Psoas muscle (tissue), 8 donors: ENCODE results near the gene C6orf89. TPM values are rescaled to one million over a fixed set of nuclear protein-coding genes. Genes with fewer than 3 reads are reported as not detected.

Experiments
- ATAC-seq, 4 donors: fragments of 200-7000 bp; cut with Tn5 transposase; one replicate each; pipeline ENCODE4 v1.9.1; 2020; ENCODE audit warnings: moderate library complexity in 3 of 4, mild to moderate bottlenecking in 2 of 4
- DNase-seq, 2 donors: peaks; one replicate each; pipeline ENCODE4 v3.0.0-alpha.2; 2020
- H3K27ac ChIP-seq: fragments of 200-600 bp; one replicate; pipeline ENCODE4 v1.8.0; 2022
- H3K27me3 ChIP-seq, 3 donors: fragments of 200-600 bp in 1 of 3; one replicate each; pipeline versions ENCODE4 v1.6.1 to v1.8.0; 2013 to 2022; ENCODE audit warnings: low read length in 2 of 3, mild to moderate bottlenecking in 2 of 3, moderate library complexity in 1 of 3; ENCODE audit not compliant: insufficient read depth in 3 of 3
- H3K36me3 ChIP-seq, 2 donors: fragments of 200-600 bp in 1 of 2; one replicate each; pipeline versions ENCODE4 v1.6.1 to v1.8.0; 2013 to 2022; ENCODE audit warnings: low read depth in 1 of 2, mild to moderate bottlenecking in 1 of 2, moderate library complexity in 1 of 2; ENCODE audit not compliant: insufficient read depth in 1 of 2
- H3K4me1 ChIP-seq: fragments of 200-600 bp; one replicate; pipeline ENCODE4 v1.8.0; 2022
- H3K4me3 ChIP-seq: fragments of 200-600 bp; one replicate; pipeline ENCODE4 v1.8.0; 2022; ENCODE audit warnings: mild to moderate bottlenecking
- H3K9me3 ChIP-seq: fragments of 200-600 bp; one replicate; pipeline ENCODE4 v1.8.0; 2022
- CTCF ChIP-seq: fragments of 200-600 bp; IDR thresholded peaks from one replicate; pipeline ENCODE4 v1.8.0; 2022; ENCODE audit warnings: antibody characterized with exemption
- WGBS, 3 donors: extraction: QIAGEN DNeasy Blood & Tissue Kit; methylation state at CpG; one replicate each; pipeline versions ENCODE4 v1.1.6 to v1.1.7; 2013; 5-methylcytosine and 5-hydroxymethylcytosine counted together
- intact Hi-C, 2 donors: fragments of 100-400 bp; cut with DNase I; formaldehyde crosslinking; loops; one replicate each; pipeline versions ENCODE4 v1.11.0 to v1.14.2; 2022
- polyA plus RNA-seq, 3 donors: library from polyadenylated mRNA; stranded (reverse); fragments of 200-250 nt; gene quantifications; one replicate each; pipeline ENCODE4 v1.2.3, GENCODE V29; 2013
- total RNA-seq, 4 donors: library from RNA; stranded (reverse); fragmentation: NEBNext Ultra II Directional in 2 of 4; extraction: Animal tissue kit (Norgen Biotek cat#: 25700) in 2 of 4; gene quantifications; one replicate each; pipeline versions ENCODE4 v1.2.1 to v1.2.4, GENCODE V29; 2021 to 2023
- donor health status: healthy with polysubstance abuse.
- donor health status: DM: no; HTN: no; CAD: no; lungs with moderate emphysema.
- donor health status: Bipolar disorder and iron deficiency.
- donor health status: healthy.
- donor health status: DM: yes; HTN: yes; CAD: no.
- donor health status: DM: no; HTN: no; CAD: no.
- donor health status: DM: no; HTN: no; CAD: no.
- donor health status: DM: yes; HTN: yes; CAD: no.

C6orf89 gene
- total and polyA plus RNA-seq, 7 donors: 23.2 to 56.3 (median 49.6) TPM

GRCh38 chr6:36867471-36868224 lies 18.1 kb upstream of the C6orf89 start:
- Histone ChIP-seq H3K4me1 (no peaks in the 10 kb centered on the region), H3K4me3 (no peak overlapping the region), H3K27me3 (no peaks in the 10 kb centered on the region), H3K36me3 (peaks cover 0 to 72% of the 10 kb centered on the region in 2 donors), H3K9me3 (no peaks in the 10 kb centered on the region), H3K27ac (no peak overlapping the region)
- DNase-seq: no peak
- intact Hi-C loops: no loop called here
- no peak for TF ChIP-seq CTCF
- WGBS, 3 donors: 70 to 72% (median 72%) methylated on average over 4 of the region's 4 CpGs
- ATAC-seq: peak in 1 of 4 donors; percentile 20

GRCh38 chr6:36871686-36872085 lies 14.1 kb upstream of the C6orf89 start:
- H3K4me3 ChIP-seq: no peak overlapping the region
- H3K27ac ChIP-seq: no peak overlapping the region
- intact Hi-C loops: no loop called here
- H3K27me3 ChIP-seq: no peaks in the 10 kb centered on the region
- no peaks in the 10 kb centered on the region for H3K9me3 ChIP-seq
- no peak for TF ChIP-seq CTCF
- ATAC-seq (no peak), DNase-seq (no peak)
- H3K36me3 ChIP-seq: peaks cover 0 to 42% of the 10 kb centered on the region in 2 donors
- peaks cover 5% of the 10 kb centered on the region for H3K4me1 ChIP-seq
- WGBS, 3 donors: 88 to 97% (median 90%) methylated on average over 3 of the region's 3 CpGs

GRCh38 chr6:36873115-36873514 lies 12.6 kb upstream of the C6orf89 start:
- intact Hi-C loops: no loop called here
- Histone ChIP-seq H3K9me3 (no peaks in the 10 kb centered on the region), H3K4me3 (peak overlapping the region; percentile 79)

GRCh38 chr6:36873612-36874442 lies 11.9 kb upstream of the C6orf89 start:
- peaks cover 0 to 30% of the 10 kb centered on the region in 2 donors for H3K36me3 ChIP-seq
- H3K27me3 ChIP-seq: no peaks in the 10 kb centered on the region
- DNase-seq (peak in 1 of 2 donors; percentile 48), ATAC-seq (peak in 1 of 4 donors; percentile 5)
- no peaks in the 10 kb centered on the region for H3K9me3 ChIP-seq
- 15 to 17% (median 15%) methylated on average over 11 of the region's 11 CpGs for WGBS, 3 donors
- H3K27ac ChIP-seq: peak overlapping the region; percentile 87
- TF ChIP-seq CTCF: no peak
- peaks cover 5% of the 10 kb centered on the region for H3K4me1 ChIP-seq
- intact Hi-C loops: no loop called here
- peak overlapping the region; percentile 79 for H3K4me3 ChIP-seq

More at GRCh38 chr6:36873115-36873514, 12.6 kb upstream of the C6orf89 start:
- Histone ChIP-seq H3K36me3 (peaks cover 0 to 35% of the 10 kb centered on the region in 2 donors), H3K4me1 (peaks cover 5% of the 10 kb centered on the region), H3K27me3 (no peaks in the 10 kb centered on the region), H3K27ac (no peak overlapping the region)
- ATAC-seq (no peak), DNase-seq (no peak)
- 90 to 97% (median 95%) methylated on average over 1 of the region's 1 CpG for WGBS, 3 donors
- no peak for TF ChIP-seq CTCF
